Caco-2 (cell line): Measurements from ENCODE around the gene APBB1IP. TPM values are rescaled to one million over a fixed set of nuclear protein-coding genes. Genes with fewer than 3 reads are reported as not detected.
"Not testable (repeated sequence)": the region's sequence is repeated elsewhere in the genome, so short reads cannot be mapped to it uniquely, and the experiment has no call there.

Experiments
- BruUV-seq: library from RNA; stranded (reverse); fragments of 400-500 nt; replicated peaks from 2 replicates; lab custom pipeline; 2021; lab: Mats Ljungman, UMichigan
- CTCF ChIA-PET: fragments of 300-600 bp; sonication (Branson Sonifier 250); formaldehyde crosslinking; loops from one replicate; lab custom pipeline; 2022; ENCODE audit warnings: antibody characterized with exemption; lab: Charles Lee
- POLR2A ChIA-PET: fragments of 300-600 bp; sonication (Branson Sonifier 250); formaldehyde crosslinking; loops from one replicate; lab custom pipeline; 2022; ENCODE audit warnings: antibody characterized with exemption; lab: Charles Lee
- DNase-seq, 2 experiments: peaks; one replicate each; pipeline versions ENCODE4 v3.0.0 to v3.0.0-alpha.2; 2020 to 2022
- H3K27me3 ChIP-seq: replicated peaks from 2 replicates; pipeline ENCODE4 v1.6.0; 2011; ENCODE audit warnings: low read length; ENCODE audit not compliant: control insufficient read depth, insufficient read depth
- H3K36me3 ChIP-seq: 2 replicates; pipeline ENCODE4 v1.5.1; 2011; ENCODE audit warnings: low read length; ENCODE audit not compliant: control insufficient read depth, insufficient read depth
- H3K4me1 ChIP-seq: fragments of 250-450 bp; sonication (Bioruptor Pico); 2 replicates; pipeline ENCODE4 v1.5.1; 2020; ENCODE audit warnings: mild to moderate bottlenecking
- H3K4me3 ChIP-seq: 2 replicates; pipeline ENCODE4 v1.5.1; 2011; ENCODE audit warnings: low read depth, mild to moderate bottlenecking, control low read depth, low read length
- H3K9me3 ChIP-seq: fragments of 250-450 bp; sonication (Bioruptor Pico); 2 replicates; pipeline ENCODE4 v1.5.1; 2020; ENCODE audit warnings: mild to moderate bottlenecking, moderate library complexity
- H3K27ac Mint-ChIP-seq: one replicate; pipeline ENCODE4 v1.8.0; 2022; ENCODE audit warnings: mixed read lengths; ENCODE audit not compliant: unreplicated experiment
- H3K27me3 Mint-ChIP-seq: one replicate; pipeline ENCODE4 v1.8.0; 2022; ENCODE audit warnings: mixed read lengths; ENCODE audit not compliant: insufficient read depth, unreplicated experiment
- H3K36me3 Mint-ChIP-seq: one replicate; pipeline ENCODE4 v1.8.0; 2022; ENCODE audit warnings: mild to moderate bottlenecking, mixed read lengths; ENCODE audit not compliant: insufficient read depth, unreplicated experiment
- H3K4me1 Mint-ChIP-seq: one replicate; pipeline ENCODE4 v1.8.0; 2022; ENCODE audit warnings: low read depth, mixed read lengths; ENCODE audit not compliant: unreplicated experiment
- H3K4me3 Mint-ChIP-seq: one replicate; pipeline ENCODE4 v1.8.0; 2022; ENCODE audit warnings: mild to moderate bottlenecking, moderate library complexity, mixed read lengths; ENCODE audit not compliant: unreplicated experiment
- H3K9me3 Mint-ChIP-seq: one replicate; pipeline ENCODE4 v1.8.0; 2022; ENCODE audit warnings: mixed read lengths; ENCODE audit not compliant: unreplicated experiment
- CTCF ChIP-seq, 2 experiments: fragments of 200-600 bp in 1 of 2; IDR thresholded peaks; 1 replicate in 1 of 2; 2 replicates in 1 of 2; pipeline versions ENCODE4 v1.5.1 to v1.8.0; 2011 to 2022; ENCODE audit warnings: antibody characterized with exemption in 1 of 2, control low read depth in 1 of 2, inconsistent platforms in 1 of 2, low read depth in 1 of 2, low read length in 1 of 2, mild to moderate bottlenecking in 1 of 2, moderate library complexity in 1 of 2; ENCODE audit not compliant: insufficient read depth in 1 of 2, severe bottlenecking in 1 of 2, unreplicated experiment in 1 of 2
- intact Hi-C: fragments of 100-400 bp; cut with micrococcal nuclease; formaldehyde crosslinking; loops from one replicate; pipeline ENCODE4 v1.10.0; 2022; ENCODE audit not compliant: unreplicated experiment
- total RNA-seq: library from RNA; stranded (reverse); gene quantifications from 2 replicates; pipeline ENCODE4 v1.2.3, GENCODE V29; 2022

The APBB1IP gene
- total RNA-seq, 1 experiment from 2014 or later = 0.14 TPM

GRCh38 chr10:26489081-26489480 is 50.9 kb downstream of the APBB1IP start:
- intact Hi-C loops = loop anchor here (5.0 kb wide), 1 partner anchor 33 kb away; no protein-coding TSS in a partner anchor
- Histone ChIP-seq H3K27me3 (no peaks in the 10 kb centered on the region), H3K9me3 (no peaks in the 10 kb centered on the region), H3K36me3 (no peaks in the 10 kb centered on the region), H3K4me1 (peaks cover 26% of the 10 kb centered on the region), H3K4me3 (no peak overlapping the region)
- Mint-ChIP-seq H3K36me3 (no peaks in the 10 kb centered on the region), H3K27me3 (no peaks in the 10 kb centered on the region), H3K9me3 (peaks cover 9% of the 10 kb centered on the region), H3K4me1 (peaks cover 43% of the 10 kb centered on the region), H3K27ac (no peak overlapping the region), H3K4me3 (no peak overlapping the region)
- no peak for DNase-seq
- CTCF ChIA-PET = interaction anchor here (0.6 kb wide), 1 partner anchor 8 kb away, joined by 3 read pairs; no protein-coding TSS in a partner anchor
- POLR2A ChIA-PET = no interaction called here
- TF ChIP-seq CTCF (IDR thresholded peaks at IDR 0.05; ENCODE audit: insufficient read depth in 1 of 2, low read depth in 1 of 2, low read length in 1 of 2, severe bottlenecking in 1 of 2, unreplicated experiment in 1 of 2) = no peak
- BruUV-seq = no TSS peak

- H3K27me3 ChIP-seq, CTCF ChIA-PET, H3K36me3 Mint-ChIP-seq, BruUV-seq, intact Hi-C loops, H3K27me3 Mint-ChIP-seq, H3K4me3 Mint-ChIP-seq, H3K4me3 ChIP-seq, H3K27ac Mint-ChIP-seq, H3K9me3 ChIP-seq, H3K36me3 ChIP-seq, DNase-seq, H3K9me3 Mint-ChIP-seq, POLR2A ChIA-PET: not testable (repeated sequence)
- peaks cover 25% of the 10 kb centered on the region for H3K4me1 ChIP-seq
- peaks cover 39% of the 10 kb centered on the region for H3K4me1 Mint-ChIP-seq
These were observed 52.2 kb downstream of the APBB1IP start for GRCh38 chr10:26490367-26490766.

- intact Hi-C loops = no loop called here
- POLR2A ChIA-PET = no interaction called here
- H3K36me3 Mint-ChIP-seq = no peaks in the 10 kb centered on the region
- Histone ChIP-seq H3K4me3 (no peak overlapping the region), H3K4me1 (peaks cover 17% of the 10 kb centered on the region), H3K9me3 (no peaks in the 10 kb centered on the region), H3K27me3 (no peaks in the 10 kb centered on the region), H3K36me3 (no peaks in the 10 kb centered on the region)
- no peaks in the 10 kb centered on the region for H3K27me3 Mint-ChIP-seq
- no peak for TF ChIP-seq CTCF (IDR thresholded peaks at IDR 0.05; ENCODE audit: insufficient read depth in 1 of 2, low read depth in 1 of 2, low read length in 1 of 2, severe bottlenecking in 1 of 2, unreplicated experiment in 1 of 2)
- no peak overlapping the region for H3K4me3 Mint-ChIP-seq
- no TSS peak for BruUV-seq
- DNase-seq = no peak
- peaks cover 9% of the 10 kb centered on the region for H3K9me3 Mint-ChIP-seq
- CTCF ChIA-PET = no interaction called here
- peaks cover 30% of the 10 kb centered on the region for H3K4me1 Mint-ChIP-seq
- H3K27ac Mint-ChIP-seq = no peak overlapping the region
These were observed 53.1 kb downstream of the APBB1IP start for GRCh38 chr10:26491276-26491675.
